Lung (tissue), 12 donors: Measurements from ENCODE around the gene TSEN54. TPM values are rescaled to one million over a fixed set of nuclear protein-coding genes. Genes with fewer than 3 reads are reported as not detected.

ENCODE experiments used
- ATAC-seq: fragments of 200-7000 bp; cut with Tn5 transposase; one replicate; pipeline ENCODE4 v1.9.1; 2020; ENCODE audit warnings: moderate number of reproducible peaks; ENCODE audit not compliant: insufficient read depth, low FRiP score
- DNase-seq, 3 donors: peaks; one replicate each; pipeline ENCODE4 v3.0.0-alpha.2; 2013 to 2017
- H3K27ac ChIP-seq, 2 donors: one replicate each; pipeline ENCODE4 v1.5.1; 2013; ENCODE audit warnings: mild to moderate bottlenecking in 2 of 2, moderate library complexity in 2 of 2, control low read depth in 1 of 2, inconsistent platforms in 1 of 2, low read depth in 1 of 2, low read length in 1 of 2
- H3K27me3 ChIP-seq, 3 donors: one replicate each; pipeline ENCODE4 v1.5.1; 2013; ENCODE audit warnings: low read length in 2 of 3; ENCODE audit not compliant: control insufficient read depth in 3 of 3, insufficient read depth in 3 of 3
- H3K36me3 ChIP-seq, 4 donors: one replicate each; pipeline ENCODE4 v1.5.1; 2013; ENCODE audit warnings: low read length in 4 of 4, mild to moderate bottlenecking in 1 of 4, moderate library complexity in 1 of 4; ENCODE audit not compliant: control insufficient read depth in 4 of 4, insufficient read depth in 4 of 4
- H3K4me1 ChIP-seq, 5 donors: one replicate each; pipeline ENCODE4 v1.5.1; 2013; ENCODE audit warnings: low read length in 5 of 5, mild to moderate bottlenecking in 2 of 5, moderate library complexity in 1 of 5; ENCODE audit not compliant: control insufficient read depth in 5 of 5, insufficient read depth in 5 of 5
- H3K4me3 ChIP-seq: one replicate; pipeline ENCODE4 v1.5.1; 2013; ENCODE audit warnings: mild to moderate bottlenecking, control low read depth, moderate library complexity
- H3K9ac ChIP-seq, 2 donors: one replicate each; pipeline ENCODE4 v1.5.1; 2013; ENCODE audit warnings: low read length in 2 of 2, control low read depth in 1 of 2; ENCODE audit not compliant: insufficient read depth in 1 of 2
- H3K9me3 ChIP-seq, 4 donors: one replicate each; pipeline ENCODE4 v1.5.1; 2013; ENCODE audit warnings: low read length in 3 of 4, mild to moderate bottlenecking in 1 of 4, moderate library complexity in 1 of 4; ENCODE audit not compliant: control insufficient read depth in 4 of 4, insufficient read depth in 3 of 4
- CTCF ChIP-seq: IDR thresholded peaks from 2 replicates; pipeline ENCODE4 v1.5.1; 2012; ENCODE audit warnings: mild to moderate bottlenecking; ENCODE audit errors: control extremely low read depth, extremely low read depth
- WGBS, 2 donors: extraction: QIAGEN DNeasy Blood & Tissue Kit; methylation state at CpG; one replicate each; pipeline ENCODE4 v1.1.7; 2013; 5-methylcytosine and 5-hydroxymethylcytosine counted together
- polyA plus RNA-seq, 2 donors: library from polyadenylated mRNA; stranded (reverse); fragments of 200-250 nt; gene quantifications; one replicate each; pipeline ENCODE4 v1.2.1, GENCODE V29; 2013
- total RNA-seq, 2 donors: library from RNA; depleted of rRNA in 1 of 2; stranded (reverse); fragments of >200 nt in 1 of 2; gene quantifications; one replicate each; pipeline ENCODE4 v1.2.1, GENCODE V29; 2014 to 2021
- donor health status: control.
- donor health status: control.
- donor health status: Bipolar disorder and iron deficiency.
- donor health status: healthy.
- donor health status: DM: yes; HTN: yes; CAD: no.

TSEN54 gene
- total and polyA plus RNA-seq, 4 donors: 18.4 to 36.5 (median 21.6) TPM

GRCh38 chr17:75502721-75503329 is 13.5 kb upstream of the TSEN54 start:
- DNase-seq (no peak), ATAC-seq (no peak)
- Histone ChIP-seq H3K36me3 (peaks cover 0 to 89% (median 20%) of the 10 kb centered on the region in 4 donors), H3K4me1 (no peaks in the 10 kb centered on the region), H3K9ac (no peak overlapping the region), H3K9me3 (no peaks in the 10 kb centered on the region), H3K4me3 (no peak overlapping the region), H3K27ac (no peak overlapping the region), H3K27me3 (no peaks in the 10 kb centered on the region)
- no peak for TF ChIP-seq CTCF
- 92% methylated on average over 21 to 25 of the region's 25 CpGs for WGBS, 2 donors

- Histone ChIP-seq H3K4me1 (peaks cover 0 to 5% (median 4%) of the 10 kb centered on the region in 5 donors), H3K9me3 (no peaks in the 10 kb centered on the region), H3K9ac (no peak overlapping the region), H3K27me3 (no peaks in the 10 kb centered on the region), H3K4me3 (no peak overlapping the region), H3K27ac (no peak overlapping the region), H3K36me3 (peaks cover 0 to 83% (median 18%) of the 10 kb centered on the region in 4 donors)
- TF ChIP-seq CTCF: no peak
- no peak for DNase-seq
- ATAC-seq: no peak
- 88 to 89% methylated on average over 23 of the region's 23 CpGs for WGBS, 2 donors
Observed at GRCh38 chr17:75503337-75503950, 12.9 kb upstream of the TSEN54 start.

GRCh38 chr17:75503976-75504346 is 12.4 kb upstream of the TSEN54 start:
- 72 to 83% methylated on average over 13 of the region's 13 CpGs for WGBS, 2 donors

More at GRCh38 chr17:75503976-75504346, 12.4 kb upstream of the TSEN54 start:
- Histone ChIP-seq H3K4me1 (peaks cover 0 to 8% (median 4%) of the 10 kb centered on the region in 5 donors), H3K9me3 (no peaks in the 10 kb centered on the region), H3K9ac (no peak overlapping the region), H3K27me3 (no peaks in the 10 kb centered on the region), H3K27ac (no peak overlapping the region), H3K4me3 (no peak overlapping the region), H3K36me3 (peaks cover 0 to 80% (median 17%) of the 10 kb centered on the region in 4 donors)
- DNase-seq (no peak), ATAC-seq (no peak)
- no peak for TF ChIP-seq CTCF
